ENCODE results near the gene GLRX. TPM values are rescaled to one million over a fixed set of nuclear protein-coding genes. Genes with fewer than 3 reads are reported as not detected.
"Not testable (repeated sequence)": the region's sequence is repeated elsewhere in the genome, so short reads cannot be mapped to it uniquely, and the experiment has no call there.

Gene GLRX
- polyA plus RNA-seq, 1 experiment, result 295 TPM

DNA sequence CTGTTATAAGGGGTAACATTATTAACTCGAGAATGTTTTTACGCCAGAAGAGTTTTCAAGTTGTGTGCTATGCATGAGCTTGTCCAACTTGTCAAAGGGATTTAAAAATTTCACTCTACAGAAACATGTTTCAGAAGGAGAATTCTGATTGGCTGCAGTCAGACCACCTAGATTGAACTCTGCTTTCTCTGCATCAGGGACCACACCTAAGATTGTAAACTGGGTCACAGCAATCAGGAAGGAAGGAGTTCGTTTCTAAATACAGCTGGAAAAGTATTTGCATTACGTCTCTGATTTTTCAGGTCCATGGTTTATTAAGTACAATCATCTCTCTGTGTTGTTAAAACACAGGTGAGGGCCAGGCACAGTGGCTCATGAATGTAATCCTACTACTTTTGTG lies 5.8 kb downstream of the GLRX start:
- ChIA-PET POLR2A (no interaction called here), CTCF (interaction anchor here (1.8 kb wide), 1 partner anchor 30 kb away, joined by 4 read pairs; no protein-coding TSS in a partner anchor)
- DNase-seq (ENCODE audit: low read depth), result no peak
- Histone ChIP-seq H3K4me3 (ENCODE audit: low read depth, low read length) (no peak overlapping the region), H3K27me3 (ENCODE audit: control insufficient read depth, insufficient read depth, low read length) (no peaks in the 10 kb centered on the region), H3K36me3 (ENCODE audit: control insufficient read depth, insufficient read depth, low read length) (peaks cover 5% of the 10 kb centered on the region)
- TF ChIP-seq CTCF (IDR thresholded peaks at IDR 0.05; ENCODE audit: insufficient read depth, low read depth, low read length), result no peak

GRCh38 chr5:95816341-95816740 lies 6.2 kb downstream of the GLRX start:
- Histone ChIP-seq H3K36me3 (ENCODE audit: control insufficient read depth, insufficient read depth, low read length) (peaks cover 5% of the 10 kb centered on the region), H3K4me3 (ENCODE audit: low read depth, low read length) (no peak overlapping the region), H3K27me3 (ENCODE audit: control insufficient read depth, insufficient read depth, low read length) (no peaks in the 10 kb centered on the region)
- POLR2A ChIA-PET, result no interaction called here
- no peak for DNase-seq (ENCODE audit: low read depth)
- CTCF ChIA-PET, result interaction anchor here (1.0 to 1.8 kb wide), 2 partner anchors 30 to 35 kb away, joined by 4 read pairs; no protein-coding TSS in a partner anchor
- TF ChIP-seq CTCF (IDR thresholded peaks at IDR 0.05; ENCODE audit: insufficient read depth, low read depth, low read length), result no peak

DNA sequence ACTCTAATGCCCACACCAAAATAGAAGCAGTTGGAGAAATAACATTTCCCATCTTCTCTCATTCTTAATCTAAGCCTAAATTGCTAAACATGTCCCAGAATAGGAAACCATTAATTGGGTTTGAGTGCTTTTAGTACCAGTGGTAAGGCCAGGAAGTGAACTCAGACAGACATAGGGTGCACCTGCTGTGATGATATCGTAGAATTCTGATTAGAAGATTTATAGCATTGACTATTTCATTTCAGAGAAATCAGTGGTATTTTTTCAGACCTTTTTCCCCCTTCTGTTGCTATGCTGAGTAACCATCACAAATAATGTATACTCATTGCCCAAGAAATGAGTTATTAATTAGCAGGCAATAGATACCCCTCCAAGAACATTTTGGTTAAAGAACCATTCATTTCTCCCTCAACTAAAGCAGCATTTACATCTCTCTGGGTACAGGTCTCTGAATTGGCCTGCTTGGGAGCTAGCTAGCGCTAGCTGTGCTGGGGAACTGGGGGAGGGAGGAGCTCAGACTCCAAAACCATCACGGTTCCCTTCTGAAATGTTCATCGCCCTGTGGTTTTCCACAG lies 7.3 kb downstream of the GLRX start:
- TF ChIP-seq CTCF (IDR thresholded peaks at IDR 0.05; ENCODE audit: insufficient read depth, low read depth, low read length), result no peak
- no peak for DNase-seq (ENCODE audit: low read depth)
- CTCF ChIA-PET, result interaction anchor here (1.0 kb wide), 1 partner anchor 34 kb away, joined by 4 read pairs; no protein-coding TSS in a partner anchor
- no peak overlapping the region for H3K4me3 ChIP-seq (ENCODE audit: low read depth, low read length)
- POLR2A ChIA-PET, result no interaction called here
- no peaks in the 10 kb centered on the region for H3K27me3 ChIP-seq (ENCODE audit: control insufficient read depth, insufficient read depth, low read length)
- H3K36me3 ChIP-seq (ENCODE audit: control insufficient read depth, insufficient read depth, low read length), result peaks cover 5% of the 10 kb centered on the region

DNA sequence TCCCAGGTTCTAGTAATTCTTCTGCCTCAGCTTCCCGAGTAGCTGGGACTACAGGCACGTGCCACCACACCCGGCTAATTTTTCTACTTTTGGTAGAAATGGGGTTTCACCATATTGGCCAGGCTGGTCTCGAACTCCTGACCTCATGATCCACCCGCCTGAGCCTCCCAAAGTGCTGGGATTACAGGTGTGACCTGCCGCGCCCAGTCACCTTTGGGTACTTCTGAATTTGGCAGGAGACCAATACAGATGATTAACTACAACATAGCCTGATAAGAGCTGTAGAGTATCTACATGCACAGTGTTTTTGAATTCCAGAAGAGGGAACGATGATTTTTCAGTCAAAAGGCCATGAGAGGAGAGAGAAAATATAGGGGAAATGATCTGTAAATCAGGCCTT lies 9.5 kb downstream of the GLRX start:
- ChIA-PET CTCF (interaction anchor here (1.3 to 2.5 kb wide), 2 partner anchors 10 to 33 kb away, joined by 6 to 8 read pairs; partner anchors contain the start of gene GLRX), POLR2A (interaction anchor here (1.5 kb wide), 1 partner anchor 10 kb away, joined by 5 read pairs; the partner anchor contains the start of gene GLRX)
- not testable (repeated sequence) for H3K4me3 ChIP-seq (ENCODE audit: low read depth, low read length); DNase-seq (ENCODE audit: low read depth); H3K27me3 ChIP-seq (ENCODE audit: control insufficient read depth, insufficient read depth, low read length); H3K36me3 ChIP-seq (ENCODE audit: control insufficient read depth, insufficient read depth, low read length)

DNA sequence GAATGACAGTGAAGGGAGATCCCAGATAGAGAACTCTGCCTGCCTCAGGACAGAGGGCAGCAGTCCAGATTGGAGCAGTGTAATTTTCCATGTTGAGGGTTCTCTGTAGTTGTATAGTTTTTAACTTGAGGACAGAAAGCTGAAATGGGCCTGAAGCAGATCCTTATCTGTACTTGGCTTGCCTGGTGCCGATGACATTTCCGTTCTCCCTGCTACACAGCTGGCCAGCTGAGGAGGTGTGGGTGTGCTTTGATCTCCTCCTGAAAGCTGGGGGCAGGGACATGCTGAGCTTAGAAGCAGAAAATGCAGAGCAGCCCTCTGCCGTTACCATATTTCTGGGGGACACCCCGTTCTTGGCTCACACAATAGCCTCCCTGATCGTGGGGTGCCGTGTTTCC lies 10.5 kb downstream of the GLRX start:
- ChIA-PET POLR2A (interaction anchor here (1.5 kb wide), 1 partner anchor 11 kb away, joined by 5 read pairs; the partner anchor contains the start of gene GLRX), CTCF (interaction anchor here (0.8 to 2.5 kb wide), 4 partner anchors 11 to 257 kb away, joined by 3 to 8 read pairs (median 5); partner anchors contain the start of genes ARSK, GLRX and SKIC3)
- TF ChIP-seq CTCF (IDR thresholded peaks at IDR 0.05; ENCODE audit: insufficient read depth, low read depth, low read length), result no peak
- Histone ChIP-seq H3K36me3 (ENCODE audit: control insufficient read depth, insufficient read depth, low read length) (peaks cover 4% of the 10 kb centered on the region), H3K4me3 (ENCODE audit: low read depth, low read length) (no peak overlapping the region), H3K27me3 (ENCODE audit: control insufficient read depth, insufficient read depth, low read length) (no peaks in the 10 kb centered on the region)
- no peak for DNase-seq (ENCODE audit: low read depth)

DNA sequence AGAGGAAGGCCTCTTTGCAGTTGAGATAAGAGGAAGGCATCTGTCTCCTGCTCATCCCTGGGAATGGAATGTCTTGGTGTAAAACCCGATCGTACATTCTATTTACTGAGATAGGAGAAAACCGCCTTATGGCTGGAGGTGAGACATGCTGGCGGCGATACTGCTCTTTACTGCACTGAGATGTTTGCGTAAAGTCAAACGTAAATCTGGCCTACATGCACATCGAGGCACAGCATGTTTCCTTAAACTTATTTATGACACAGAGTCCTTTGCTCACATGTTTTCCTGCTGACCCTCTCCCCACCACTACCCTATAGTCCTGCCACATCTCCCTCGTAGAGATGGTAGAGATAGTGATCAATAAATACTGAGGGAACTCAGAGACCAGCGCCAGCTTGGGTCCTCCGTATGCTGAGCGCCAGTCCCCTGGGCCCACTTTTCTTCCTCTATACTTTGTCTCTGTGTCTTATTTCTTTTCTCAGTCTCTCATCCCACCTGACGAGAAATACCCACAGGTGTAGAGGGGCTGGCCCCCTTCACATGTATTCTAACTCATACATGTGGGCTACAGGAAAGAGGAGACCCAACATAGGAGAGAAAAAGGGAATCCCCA lies 11.0 kb downstream of the GLRX start:
- H3K36me3 ChIP-seq (ENCODE audit: control insufficient read depth, insufficient read depth, low read length); H3K4me3 ChIP-seq (ENCODE audit: low read depth, low read length); H3K27me3 ChIP-seq (ENCODE audit: control insufficient read depth, insufficient read depth, low read length); DNase-seq (ENCODE audit: low read depth): not testable (repeated sequence)
- ChIA-PET POLR2A (interaction anchor here (1.5 kb wide), 1 partner anchor 11 kb away, joined by 5 read pairs; the partner anchor contains the start of gene GLRX), CTCF (interaction anchor here (2.5 to 4.4 kb wide), 2 partner anchors 30 to 35 kb away, joined by 8 to 22 read pairs; no protein-coding TSS in a partner anchor)

DNA sequence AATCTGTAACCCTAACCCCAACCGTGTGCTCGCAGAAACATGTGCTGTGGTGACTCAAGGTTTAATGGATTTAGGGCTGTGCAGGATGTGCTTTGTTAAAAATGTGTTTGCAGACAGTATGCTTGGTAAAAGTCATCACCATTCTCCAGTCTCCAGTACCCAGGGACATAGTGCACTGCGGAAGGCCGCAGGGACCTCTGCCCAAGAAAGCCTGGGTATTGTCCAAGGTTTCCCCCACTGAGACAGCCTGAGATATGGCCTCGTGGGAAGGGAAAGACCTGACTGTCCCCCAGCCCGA lies 11.5 kb downstream of the GLRX start:
- not testable (repeated sequence) for H3K36me3 ChIP-seq (ENCODE audit: control insufficient read depth, insufficient read depth, low read length); DNase-seq (ENCODE audit: low read depth); H3K4me3 ChIP-seq (ENCODE audit: low read depth, low read length); H3K27me3 ChIP-seq (ENCODE audit: control insufficient read depth, insufficient read depth, low read length)
- ChIA-PET CTCF (interaction anchor here (2.5 to 4.4 kb wide), 2 partner anchors 30 to 35 kb away, joined by 8 to 22 read pairs; no protein-coding TSS in a partner anchor), POLR2A (interaction anchor here (1.2 kb wide), 1 partner anchor 12 kb away, joined by 6 read pairs; the partner anchor contains the start of gene GLRX)
